Stimulated activated CD4-positive, alpha-beta T cell treated with anti-CD3 and anti-CD28 coated beads, Interleukin-4, amount 100 ng/mL, for 48 hours (primary cell): ENCODE data around the gene ENKD1.
A peak's percentile ranks its signal among the peaks of the same experiment; 100 is the strongest.

ENCODE experiments used
- DNase-seq, 2 donors: peaks; one replicate each; pipeline ENCODE4 v3.0.0-alpha.2; 2020; ENCODE audit warnings: low read depth in 2 of 2

Gene ENKD1

GRCh38 chr16:67678354-67679023 lies 11.9 kb upstream of the ENKD1 start:
- no peak for DNase-seq

- no peak for DNase-seq
These were observed 11.2 kb upstream of the ENKD1 start for GRCh38 chr16:67677712-67678111.

GRCh38 chr16:67676939-67677338 lies 10.4 kb upstream of the ENKD1 start:
- no peak for DNase-seq

- DNase-seq = no peak
These were observed 10.0 kb upstream of the ENKD1 start for GRCh38 chr16:67676516-67676915.

GRCh38 chr16:67675999-67676398 lies 9.4 kb upstream of the ENKD1 start:
- no peak for DNase-seq

GRCh38 chr16:67675579-67675935 lies 9.0 kb upstream of the ENKD1 start:
- no peak for DNase-seq

- no peak for DNase-seq
These were observed 8.5 kb upstream of the ENKD1 start for GRCh38 chr16:67674851-67675578.

GRCh38 chr16:67673712-67674580 lies 7.4 kb upstream of the ENKD1 start:
- DNase-seq = no peak

- peak in 1 of 2 donors; percentile 49 for DNase-seq
These were observed 6.5 kb upstream of the ENKD1 start for GRCh38 chr16:67672739-67673662.

GRCh38 chr16:67672306-67672705 lies 5.8 kb upstream of the ENKD1 start:
- no peak for DNase-seq

- DNase-seq = no peak
These were observed 3.0 kb upstream of the ENKD1 start for GRCh38 chr16:67669499-67670101.

- no peak for DNase-seq
These were observed 2.1 kb upstream of the ENKD1 start for GRCh38 chr16:67668495-67669157.

- peak; percentile 63 to 75 for DNase-seq
These were observed 1.4 kb upstream of the ENKD1 start for GRCh38 chr16:67667817-67668494.

- no peak for DNase-seq
These were observed 885 bp upstream of the ENKD1 start for GRCh38 chr16:67667453-67667816.

- no peak for DNase-seq
These were observed 458 bp downstream of the ENKD1 start for GRCh38 chr16:67666032-67666551.

GRCh38 chr16:67665598-67665997 lies 952 bp downstream of the ENKD1 start:
- no peak for DNase-seq

- no peak for DNase-seq
These were observed 1.7 kb downstream of the ENKD1 start for GRCh38 chr16:67664871-67665270.

- DNase-seq = no peak
These were observed 2.3 kb downstream of the ENKD1 start for GRCh38 chr16:67664258-67664657.

- no peak for DNase-seq
These were observed 2.7 kb downstream of the ENKD1 start for GRCh38 chr16:67663877-67664222.
